GM21381 (cell line): Measurements from ENCODE around the gene NISCH.

Source experiments
- ATAC-seq: cut with Tn5 transposase; IDR thresholded peaks from one replicate; pipeline ENCODE4 v1.9.1; 2021; ENCODE audit warnings: mild to moderate bottlenecking, moderate library complexity; ENCODE audit not compliant: unreplicated experiment

NISCH gene

GRCh38 chr3:52446631-52447511 lies 8.5 kb upstream of the NISCH start:
- ATAC-seq: no peak

- ATAC-seq: no peak
Observed at GRCh38 chr3:52447512-52448355, 7.7 kb upstream of the NISCH start.

GRCh38 chr3:52450489-52451236 lies 4.7 kb upstream of the NISCH start:
- ATAC-seq: no peak

- no peak for ATAC-seq
Observed at GRCh38 chr3:52451237-52452083, 3.9 kb upstream of the NISCH start.

GRCh38 chr3:52452126-52452525 lies 3.3 kb upstream of the NISCH start:
- ATAC-seq: no peak

GRCh38 chr3:52452570-52453221 lies 2.7 kb upstream of the NISCH start:
- ATAC-seq: no peak

GRCh38 chr3:52453496-52454249 lies 1.7 kb upstream of the NISCH start, which contains the start of gene TNNC1:
TSS of gene TNNC1 (minus strand) at chr3:52454041. CDS start at chr3:52454015, 26 bp downstream.
- ATAC-seq: no peak

GRCh38 chr3:52454250-52454937 lies 1.0 kb upstream of the NISCH start:
- ATAC-seq: no peak

GRCh38 chr3:52454938-52455282 lies 494 bp upstream of the NISCH start:
- peak; percentile 7 for ATAC-seq

GRCh38 chr3:52456169-52456799 lies 880 bp downstream of the NISCH start:
- no peak for ATAC-seq

- no peak for ATAC-seq
Observed at GRCh38 chr3:52456800-52457183, 1.4 kb downstream of the NISCH start.

- no peak for ATAC-seq
Observed at GRCh38 chr3:52458031-52458760, 2.8 kb downstream of the NISCH start.

- ATAC-seq: no peak
Observed at GRCh38 chr3:52458770-52459545, 3.6 kb downstream of the NISCH start.

- ATAC-seq: no peak
Observed at GRCh38 chr3:52461874-52462273, 6.5 kb downstream of the NISCH start.

GRCh38 chr3:52463416-52463815 lies 8.0 kb downstream of the NISCH start:
- ATAC-seq: no peak

- ATAC-seq: no peak
Observed at GRCh38 chr3:52468336-52468735, 12.9 kb downstream of the NISCH start.

- ATAC-seq: no peak
Observed at GRCh38 chr3:52469001-52469400, 13.6 kb downstream of the NISCH start.
